GM10847 (cell line): ENCODE results near the gene IMP4.

Experiments used
- POLR2A ChIP-seq: IDR thresholded peaks from 2 replicates; pipeline ENCODE4 v1.6.1; 2011; ENCODE audit not compliant: insufficient read length; ENCODE audit errors: extremely low read depth

IMP4 gene

GRCh38 chr2:130393318-130393910 is 50.7 kb downstream of the IMP4 start:
- no peak for TF ChIP-seq POLR2A
